Activated CD4-positive, alpha-beta T cell treated with anti-CD3 and anti-CD28 coated beads, Interleukin-10, Interleukin-2, amounts not matched to agents 100 ng/mL and 50 ng/mL, durations not matched to agents 16 hours and 8 hours (primary cell): ENCODE results near the gene HES1.
A peak's percentile ranks its signal among the peaks of the same experiment; 100 is the strongest.
"Not testable (repeated sequence)": the region's sequence is repeated elsewhere in the genome, so short reads cannot be mapped to it uniquely, and the experiment has no call there.

Experiments used
- DNase-seq: peaks from one replicate; pipeline ENCODE4 v3.0.0-alpha.2; 2020

Gene HES1

GRCh38 chr3:194135806-194136518 is at the start of gene HES1:
Gene HES1 (plus strand): TSS chr3:194136148. CDS start chr3:194136381, 233 bp downstream.
- DNase-seq = peak; percentile 67

GRCh38 chr3:194086388-194087075 is 49.4 kb upstream of the HES1 start:
- no peak for DNase-seq

GRCh38 chr3:194087280-194087679 is 48.7 kb upstream of the HES1 start:
- no peak for DNase-seq

GRCh38 chr3:194087995-194088855 is 47.7 kb upstream of the HES1 start:
- DNase-seq = no peak

- peak; percentile 83 for DNase-seq
Observed at GRCh38 chr3:194089357-194090177, 46.4 kb upstream of the HES1 start.

- not testable (repeated sequence) for DNase-seq
Observed at GRCh38 chr3:194090178-194090555, 45.8 kb upstream of the HES1 start.

GRCh38 chr3:194090716-194091115 is 45.2 kb upstream of the HES1 start:
- no peak for DNase-seq

GRCh38 chr3:194091141-194091540 is 44.8 kb upstream of the HES1 start:
- no peak for DNase-seq

GRCh38 chr3:194091897-194092296 is 44.1 kb upstream of the HES1 start:
- not testable (repeated sequence) for DNase-seq

- DNase-seq = no peak
Observed at GRCh38 chr3:194092881-194093301, 43.1 kb upstream of the HES1 start.

GRCh38 chr3:194093842-194094241 is 42.1 kb upstream of the HES1 start:
- DNase-seq = no peak

GRCh38 chr3:194095464-194095863 is 40.5 kb upstream of the HES1 start:
- DNase-seq = no peak

GRCh38 chr3:194095902-194096301 is 40.0 kb upstream of the HES1 start:
- no peak for DNase-seq

GRCh38 chr3:194097141-194097882 is 38.6 kb upstream of the HES1 start:
- DNase-seq = no peak

GRCh38 chr3:194098081-194098842 is 37.7 kb upstream of the HES1 start:
- DNase-seq = peak; percentile 19

GRCh38 chr3:194098843-194099183 is 37.1 kb upstream of the HES1 start:
- DNase-seq = no peak

GRCh38 chr3:194099215-194099614 is 36.7 kb upstream of the HES1 start:
- DNase-seq = no peak

- no peak for DNase-seq
Observed at GRCh38 chr3:194100856-194101390, 35.0 kb upstream of the HES1 start.

GRCh38 chr3:194101592-194102432 is 34.1 kb upstream of the HES1 start:
- DNase-seq = no peak

GRCh38 chr3:194102436-194102835 is 33.5 kb upstream of the HES1 start:
- no peak for DNase-seq
